Natural killer cell (primary cell): ENCODE data around the gene EPC1. TPM values are rescaled to one million over a fixed set of nuclear protein-coding genes. Genes with fewer than 3 reads are reported as not detected.
"Not testable (repeated sequence)": the region's sequence is repeated elsewhere in the genome, so short reads cannot be mapped to it uniquely, and the experiment has no call there.

Source experiments
- ATAC-seq, 3 donors: fragments of 150-1000 bp in 2 of 3; fragments of 200-7000 bp in 1 of 3; cut with Tn5 transposase; 1 replicate in 1 of 3; 2 replicates in 2 of 3; pipeline ENCODE4 v1.10.0; 2021; ENCODE audit warnings: mild to moderate bottlenecking in 2 of 3, moderate library complexity in 2 of 3
- DNase-seq, 2 donors: peaks; one replicate each; pipeline versions ENCODE4 v3.0.0 to v3.0.0-alpha.2; 2013 to 2021; ENCODE audit warnings: mixed read lengths in 1 of 2
- H3K27ac ChIP-seq: one replicate; pipeline ENCODE4 v1.5.1; 2013; ENCODE audit warnings: mild to moderate bottlenecking, low read length
- H3K27me3 ChIP-seq: one replicate; pipeline ENCODE4 v1.6.1; 2013; ENCODE audit warnings: low read length; ENCODE audit not compliant: control insufficient read depth, insufficient read depth
- H3K36me3 ChIP-seq: one replicate; pipeline ENCODE4 v1.6.1; 2013; ENCODE audit warnings: low read length; ENCODE audit not compliant: control insufficient read depth, insufficient read depth
- H3K4me1 ChIP-seq: one replicate; pipeline ENCODE4 v1.6.1; 2013; ENCODE audit warnings: low read length; ENCODE audit not compliant: control insufficient read depth, insufficient read depth
- H3K4me3 ChIP-seq: one replicate; pipeline ENCODE4 v1.5.1; 2013; ENCODE audit warnings: low read length
- H3K9me3 ChIP-seq: one replicate; pipeline ENCODE4 v1.6.1; 2013; ENCODE audit warnings: low read length; ENCODE audit not compliant: control insufficient read depth, insufficient read depth
- H3K27ac Mint-ChIP-seq, 2 donors: one replicate each; pipeline ENCODE4 v1.8.0; 2022; ENCODE audit warnings: mild to moderate bottlenecking in 2 of 2, mixed read lengths in 2 of 2, moderate library complexity in 1 of 2
- H3K27me3 Mint-ChIP-seq, 2 donors: one replicate each; pipeline ENCODE4 v1.8.0; 2022; ENCODE audit warnings: low read depth in 2 of 2, mixed read lengths in 2 of 2
- H3K36me3 Mint-ChIP-seq: one replicate; pipeline ENCODE4 v1.8.0; 2022; ENCODE audit warnings: mixed read lengths
- H3K4me1 Mint-ChIP-seq, 2 donors: one replicate each; pipeline ENCODE4 v1.8.0; 2022; ENCODE audit warnings: mixed read lengths in 2 of 2
- H3K4me3 Mint-ChIP-seq: one replicate; pipeline ENCODE4 v1.8.0; 2022; ENCODE audit warnings: mild to moderate bottlenecking, moderate library complexity, mixed read lengths
- H3K9me3 Mint-ChIP-seq, 2 donors: one replicate each; pipeline ENCODE4 v1.8.0; 2022; ENCODE audit warnings: mixed read lengths in 2 of 2
- WGBS: methylation state at CpG from one replicate; pipeline ENCODE4 v1.1.7; 2013; ENCODE audit warnings: missing lambda C conversion rate; ENCODE audit not compliant: insufficient coverage; 5-methylcytosine and 5-hydroxymethylcytosine counted together
- intact Hi-C: fragments of 100-400 bp; cut with micrococcal nuclease; formaldehyde crosslinking; loops from one replicate; pipeline ENCODE4 v1.14.2; 2022
- total RNA-seq, 4 donors: library from RNA; stranded (reverse); fragments of 120-200 nt in 1 of 4; gene quantifications; one replicate each; pipeline versions ENCODE4 v1.2.3 to v1.2.4, GENCODE V29; 2013 to 2022
- TF ChIP-seq, protein P1 (sequence below): fragments of 200-600 bp; IDR thresholded peaks from one replicate; pipeline ENCODE4 v1.8.0; 2022; ENCODE audit warnings: antibody characterized with exemption

The EPC1 gene
- total RNA-seq, 3 donors from 2014 or later (not counting 1 experiment from before 2014, with no cell fraction given): 155 to 178 (median 161) TPM

DNA sequence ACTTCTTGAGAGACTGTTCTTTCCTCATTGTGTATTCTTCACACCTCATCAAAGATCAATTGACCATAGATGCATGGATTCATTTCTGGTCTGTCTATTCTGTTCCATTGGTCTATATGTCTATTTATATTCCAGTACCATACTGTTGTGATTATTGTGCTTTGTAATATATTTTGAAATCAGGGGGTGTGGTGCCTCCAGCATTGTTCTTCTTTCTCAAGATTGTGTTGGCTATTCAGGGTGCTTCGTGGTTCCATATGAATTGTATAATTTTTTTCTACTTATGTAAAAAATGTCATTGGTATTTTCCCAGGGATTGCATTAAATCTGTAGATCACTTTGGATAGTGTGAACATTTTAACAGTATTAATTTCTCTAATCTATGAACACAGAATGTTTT is 106.5 kb downstream of the EPC1 start:
- Histone ChIP-seq H3K9me3 (no peaks in the 10 kb centered on the region), H3K4me3 (no peak overlapping the region), H3K27me3 (no peaks in the 10 kb centered on the region), H3K36me3 (no peaks in the 10 kb centered on the region), H3K27ac (no peak overlapping the region), H3K4me1 (no peaks in the 10 kb centered on the region)
- TF ChIP-seq, protein P1, sequence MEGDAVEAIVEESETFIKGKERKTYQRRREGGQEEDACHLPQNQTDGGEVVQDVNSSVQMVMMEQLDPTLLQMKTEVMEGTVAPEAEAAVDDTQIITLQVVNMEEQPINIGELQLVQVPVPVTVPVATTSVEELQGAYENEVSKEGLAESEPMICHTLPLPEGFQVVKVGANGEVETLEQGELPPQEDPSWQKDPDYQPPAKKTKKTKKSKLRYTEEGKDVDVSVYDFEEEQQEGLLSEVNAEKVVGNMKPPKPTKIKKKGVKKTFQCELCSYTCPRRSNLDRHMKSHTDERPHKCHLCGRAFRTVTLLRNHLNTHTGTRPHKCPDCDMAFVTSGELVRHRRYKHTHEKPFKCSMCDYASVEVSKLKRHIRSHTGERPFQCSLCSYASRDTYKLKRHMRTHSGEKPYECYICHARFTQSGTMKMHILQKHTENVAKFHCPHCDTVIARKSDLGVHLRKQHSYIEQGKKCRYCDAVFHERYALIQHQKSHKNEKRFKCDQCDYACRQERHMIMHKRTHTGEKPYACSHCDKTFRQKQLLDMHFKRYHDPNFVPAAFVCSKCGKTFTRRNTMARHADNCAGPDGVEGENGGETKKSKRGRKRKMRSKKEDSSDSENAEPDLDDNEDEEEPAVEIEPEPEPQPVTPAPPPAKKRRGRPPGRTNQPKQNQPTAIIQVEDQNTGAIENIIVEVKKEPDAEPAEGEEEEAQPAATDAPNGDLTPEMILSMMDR: no peak
- no peak overlapping the region for H3K4me3 Mint-ChIP-seq
- H3K36me3 Mint-ChIP-seq: no peaks in the 10 kb centered on the region
- no CpG with 5 or more reads among the region's 1 CpG for WGBS
- DNase-seq: no peak
- intact Hi-C loops: no loop called here
- H3K9me3 Mint-ChIP-seq: no peaks in the 10 kb centered on the region
- ATAC-seq: no peak
- peaks cover 3 to 12% of the 10 kb centered on the region in 2 donors for H3K27me3 Mint-ChIP-seq
- H3K27ac Mint-ChIP-seq: no peak overlapping the region
- no peaks in the 10 kb centered on the region for H3K4me1 Mint-ChIP-seq

DNA sequence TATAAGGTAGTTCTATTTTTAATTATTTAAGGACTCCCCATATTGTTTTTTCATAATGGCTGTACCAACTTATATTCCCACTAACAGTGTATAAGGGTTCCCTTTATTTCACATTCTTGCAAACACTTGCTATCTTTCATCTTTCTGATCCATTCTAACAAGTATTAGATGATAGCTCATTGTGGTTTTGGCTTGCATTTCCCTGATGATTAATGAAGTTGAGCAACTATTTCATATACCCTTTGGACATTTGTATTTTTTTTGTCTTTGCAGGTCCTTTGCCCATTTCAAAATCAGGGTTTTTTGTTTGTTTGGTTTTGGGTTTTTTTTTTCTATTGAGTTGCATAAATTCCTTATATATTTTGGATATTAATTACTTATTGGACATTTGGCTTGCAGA is 107.2 kb downstream of the EPC1 start:
- H3K27ac ChIP-seq: no peak overlapping the region
- no peaks in the 10 kb centered on the region for H3K36me3 ChIP-seq
- H3K9me3 Mint-ChIP-seq: no peaks in the 10 kb centered on the region
- no peaks in the 10 kb centered on the region for H3K4me1 ChIP-seq
- no peaks in the 10 kb centered on the region for H3K36me3 Mint-ChIP-seq
- H3K27ac Mint-ChIP-seq: no peak overlapping the region
- no peaks in the 10 kb centered on the region for H3K27me3 ChIP-seq
- DNase-seq (no peak), ATAC-seq (no peak)
- no peak overlapping the region for H3K4me3 ChIP-seq
- H3K9me3 ChIP-seq: no peaks in the 10 kb centered on the region
- H3K4me3 Mint-ChIP-seq: no peak overlapping the region
- TF ChIP-seq, protein P1: no peak
- no peaks in the 10 kb centered on the region for H3K4me1 Mint-ChIP-seq
- intact Hi-C loops: no loop called here
- peaks cover 3 to 12% of the 10 kb centered on the region in 2 donors for H3K27me3 Mint-ChIP-seq

DNA sequence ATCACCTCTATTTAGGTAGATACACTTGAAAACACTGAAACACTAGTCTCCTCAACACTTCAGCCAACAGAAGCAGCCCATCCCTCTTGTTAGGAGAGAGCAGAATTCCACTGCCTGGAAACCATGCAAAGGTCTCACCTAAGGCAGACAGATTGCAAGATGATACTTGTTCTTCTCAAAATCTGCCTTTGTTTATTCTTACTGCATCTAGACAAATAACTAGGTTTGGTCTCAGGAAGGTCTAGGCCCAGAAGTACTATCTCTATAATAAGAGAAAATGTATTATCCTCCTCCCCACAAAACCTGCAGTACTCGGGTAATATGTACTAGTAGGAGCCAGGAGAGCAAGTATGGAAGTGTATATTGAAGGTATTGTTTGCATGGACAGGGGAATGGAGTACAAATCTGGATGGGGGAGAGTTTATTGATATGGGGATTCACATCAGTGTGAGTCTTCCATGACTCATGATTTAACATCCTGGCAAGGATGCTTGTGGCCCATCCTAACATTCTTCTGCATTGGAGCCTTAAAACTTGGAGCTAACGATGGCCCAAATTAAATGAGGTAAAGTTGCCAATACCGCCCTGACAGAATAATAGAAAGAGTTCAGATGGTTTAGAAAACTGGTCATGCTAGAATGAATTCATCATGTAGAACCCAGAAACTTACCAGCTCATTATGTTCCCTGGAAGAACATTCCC is 109.2 kb downstream of the EPC1 start:
- WGBS: 90% methylated on average over 2 of the region's 3 CpGs
- Mint-ChIP-seq H3K4me3 (no peak overlapping the region), H3K27me3 (peaks cover 0 to 3% of the 10 kb centered on the region in 2 donors), H3K4me1 (no peaks in the 10 kb centered on the region), H3K27ac (no peak overlapping the region), H3K9me3 (no peaks in the 10 kb centered on the region), H3K36me3 (no peaks in the 10 kb centered on the region)
- no peaks in the 10 kb centered on the region for H3K4me1 ChIP-seq
- H3K36me3 ChIP-seq: no peaks in the 10 kb centered on the region
- H3K27me3 ChIP-seq: no peaks in the 10 kb centered on the region
- TF ChIP-seq, protein P1: no peak
- H3K9me3 ChIP-seq: no peaks in the 10 kb centered on the region
- DNase-seq (no peak), ATAC-seq (no peak)
- intact Hi-C loops: no loop called here
- H3K4me3 ChIP-seq: no peak overlapping the region
- H3K27ac ChIP-seq: no peak overlapping the region

DNA sequence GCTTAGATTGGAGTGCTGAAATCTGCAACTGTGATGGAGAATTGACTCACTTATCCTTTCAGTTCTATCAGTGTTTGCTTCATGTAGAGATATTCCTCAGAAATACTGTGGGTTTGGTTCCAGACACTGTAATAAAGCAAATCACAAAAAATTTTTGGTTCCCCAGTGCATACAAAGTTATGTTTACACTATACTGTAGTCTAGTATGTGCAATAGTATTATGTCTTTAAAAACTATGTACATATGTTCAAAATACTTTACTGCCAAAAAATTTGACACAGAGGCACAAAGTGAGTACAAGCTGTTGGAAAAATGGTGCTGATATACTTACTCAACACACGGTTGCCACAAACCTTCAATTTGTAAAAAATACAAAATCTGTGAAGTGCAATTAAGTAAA is 112.5 kb downstream of the EPC1 start:
- Mint-ChIP-seq H3K4me3 (no peak overlapping the region), H3K9me3 (no peaks in the 10 kb centered on the region)

DNA sequence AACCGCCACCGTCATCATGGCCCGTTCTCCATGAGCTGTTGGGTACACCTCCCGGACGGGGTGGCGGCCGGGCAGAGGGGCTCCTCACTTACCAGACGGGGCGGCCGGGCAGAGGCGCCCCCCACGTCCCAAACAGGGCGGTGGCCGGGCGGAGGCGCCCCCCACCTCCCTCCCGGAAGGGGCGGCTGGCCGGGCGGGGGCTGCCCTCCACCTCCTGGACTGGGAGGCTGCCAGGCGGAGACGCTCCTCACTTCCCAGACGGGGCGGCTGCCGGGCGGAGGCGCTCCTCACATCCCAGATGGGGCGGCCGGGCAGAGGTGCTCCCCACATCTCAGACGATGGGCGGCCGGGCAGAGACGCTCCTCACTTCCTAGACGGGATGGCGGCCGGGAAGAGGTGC is 113.6 kb downstream of the EPC1 start:
- H3K4me3 ChIP-seq, H3K9me3 ChIP-seq, H3K4me3 Mint-ChIP-seq, H3K4me1 Mint-ChIP-seq, H3K4me1 ChIP-seq, H3K9me3 Mint-ChIP-seq, H3K27me3 ChIP-seq, H3K27ac ChIP-seq, H3K36me3 ChIP-seq, ATAC-seq, H3K36me3 Mint-ChIP-seq, DNase-seq, H3K27me3 Mint-ChIP-seq, H3K27ac Mint-ChIP-seq, intact Hi-C loops: not testable (repeated sequence)
- WGBS: 97% methylated on average over 36 of the region's 36 CpGs

More for the DNA sequence above, 112.5 kb downstream of the EPC1 start:
- 80% methylated on average over 1 of the region's 1 CpG for WGBS
- no peak for DNase-seq
- Mint-ChIP-seq H3K4me1 (no peaks in the 10 kb centered on the region), H3K36me3 (no peaks in the 10 kb centered on the region), H3K27me3 (peaks cover 0 to 2% of the 10 kb centered on the region in 2 donors), H3K27ac (no peak overlapping the region)
- ATAC-seq: no peak
- Histone ChIP-seq H3K9me3 (no peaks in the 10 kb centered on the region), H3K27me3 (no peaks in the 10 kb centered on the region), H3K4me3 (no peak overlapping the region), H3K27ac (no peak overlapping the region), H3K36me3 (no peaks in the 10 kb centered on the region), H3K4me1 (no peaks in the 10 kb centered on the region)
- intact Hi-C loops: no loop called here
- TF ChIP-seq, protein P1: no peak
